NCI-H146 treated with DMSO at 0.1 percent for 48 hours (cell line): ENCODE results near the gene DCTN5.
"Not testable (repeated sequence)": the region's sequence is repeated elsewhere in the genome, so short reads cannot be mapped to it uniquely, and the experiment has no call there.

Experiments used
- DNase-seq: peaks from one replicate; lab custom pipeline; 2025; ENCODE audit not compliant: unreplicated experiment; lab: John Stamatoyannopoulos, UW

The DCTN5 gene

DNA sequence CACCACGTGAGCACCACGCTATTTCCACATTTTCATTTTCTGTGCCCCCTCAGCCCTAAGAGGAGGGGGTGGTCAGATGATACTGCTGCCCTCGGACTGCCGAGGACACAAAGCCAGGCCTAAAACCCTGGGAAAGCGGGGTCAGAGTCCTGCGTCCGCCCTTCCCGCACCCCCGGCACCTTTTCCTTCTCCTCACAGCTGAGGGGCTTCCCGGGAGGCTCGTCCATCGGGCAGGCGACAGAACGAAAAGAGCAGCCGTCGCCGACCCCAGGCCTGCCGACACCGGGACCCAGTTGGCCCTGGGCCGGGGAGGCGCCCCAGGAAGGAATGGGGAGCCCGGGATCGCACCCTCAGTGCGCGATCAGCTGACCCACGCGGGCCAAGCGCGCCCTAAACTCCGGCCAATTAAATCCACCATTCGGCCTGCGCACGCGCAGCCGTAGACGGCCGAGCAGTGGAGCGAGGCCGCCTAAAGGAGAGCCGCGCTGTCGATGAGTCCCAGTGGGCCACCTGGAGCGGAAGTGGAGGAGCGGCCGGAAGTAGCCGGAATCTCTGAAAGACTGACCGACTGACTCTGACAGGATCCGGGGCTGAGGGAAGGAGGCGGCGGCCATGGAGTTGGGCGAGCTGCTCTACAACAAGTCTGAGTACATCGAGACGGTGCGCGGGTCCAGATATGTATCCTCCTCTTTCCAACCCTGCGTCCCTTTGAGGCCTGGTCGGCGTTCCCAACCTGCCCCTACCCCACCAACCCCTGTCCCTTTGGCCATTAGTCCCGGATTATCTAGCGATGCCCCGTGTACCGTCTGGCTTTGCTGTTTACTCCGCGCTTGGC lies at the start of gene DCTN5, which contains the start of gene PALB2:
Gene DCTN5 (plus strand): TSS at position 536 of the 835 bp plus-strand sequence. CDS start 77 bp downstream, at position 613.
Gene PALB2 (minus strand): TSS at position 380 of the 835 bp plus-strand sequence. CDS start 153 bp downstream, at position 227.
- DNase-seq = peak; percentile 94

DNA sequence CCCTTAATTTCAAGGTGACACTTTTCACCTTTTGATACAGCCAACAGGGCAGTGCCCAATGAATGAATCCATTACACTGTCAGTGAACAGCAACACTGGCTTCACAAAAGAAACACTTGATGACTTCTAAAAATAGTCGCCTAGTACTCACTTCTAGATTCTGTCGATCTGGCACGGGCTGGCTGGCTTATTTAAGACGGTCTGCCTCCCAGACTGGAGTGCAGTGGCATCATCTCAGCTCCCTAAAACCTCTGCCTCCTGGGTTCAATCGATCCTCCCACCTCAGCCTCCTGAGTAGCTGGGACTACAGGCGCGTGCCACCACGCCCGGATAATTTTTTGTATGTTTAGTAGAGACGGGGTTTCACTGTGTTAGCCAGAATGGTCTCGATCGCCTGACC lies 47.1 kb upstream of the DCTN5 start:
- DNase-seq = no peak

DNA sequence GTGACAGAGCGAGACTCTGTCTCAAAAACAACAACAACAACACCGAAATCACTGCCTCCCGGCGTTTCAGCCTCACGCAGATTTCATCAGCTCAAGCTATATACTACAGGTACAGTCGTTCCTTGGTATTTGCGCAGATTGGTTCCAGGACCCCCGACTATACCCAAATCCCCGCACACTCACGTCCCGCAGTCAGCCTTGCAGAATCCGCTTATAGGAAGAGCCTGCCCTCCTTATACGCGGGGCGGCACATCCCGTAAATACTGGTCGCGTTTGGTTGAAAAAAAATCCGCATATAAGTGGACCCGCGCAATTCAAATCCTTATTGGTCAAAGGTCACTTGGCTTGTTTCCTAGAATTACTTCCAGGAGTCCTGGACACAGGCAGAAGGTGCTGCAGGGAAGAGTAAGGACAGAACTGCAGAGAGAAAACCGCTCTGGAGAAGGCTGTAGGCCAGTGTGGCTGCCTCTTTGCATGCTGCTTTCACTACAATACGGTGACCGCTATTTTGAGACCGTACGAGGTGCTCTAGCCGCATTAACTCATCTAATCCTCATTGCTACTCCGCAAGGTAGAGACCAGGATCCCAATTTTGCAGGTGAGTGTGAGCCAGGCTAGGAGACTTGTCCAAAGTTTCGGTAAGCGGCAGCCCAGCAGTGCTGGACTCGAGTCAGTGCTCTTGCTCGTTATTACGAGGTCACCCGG lies 45.9 kb upstream of the DCTN5 start:
- no peak for DNase-seq

DNA sequence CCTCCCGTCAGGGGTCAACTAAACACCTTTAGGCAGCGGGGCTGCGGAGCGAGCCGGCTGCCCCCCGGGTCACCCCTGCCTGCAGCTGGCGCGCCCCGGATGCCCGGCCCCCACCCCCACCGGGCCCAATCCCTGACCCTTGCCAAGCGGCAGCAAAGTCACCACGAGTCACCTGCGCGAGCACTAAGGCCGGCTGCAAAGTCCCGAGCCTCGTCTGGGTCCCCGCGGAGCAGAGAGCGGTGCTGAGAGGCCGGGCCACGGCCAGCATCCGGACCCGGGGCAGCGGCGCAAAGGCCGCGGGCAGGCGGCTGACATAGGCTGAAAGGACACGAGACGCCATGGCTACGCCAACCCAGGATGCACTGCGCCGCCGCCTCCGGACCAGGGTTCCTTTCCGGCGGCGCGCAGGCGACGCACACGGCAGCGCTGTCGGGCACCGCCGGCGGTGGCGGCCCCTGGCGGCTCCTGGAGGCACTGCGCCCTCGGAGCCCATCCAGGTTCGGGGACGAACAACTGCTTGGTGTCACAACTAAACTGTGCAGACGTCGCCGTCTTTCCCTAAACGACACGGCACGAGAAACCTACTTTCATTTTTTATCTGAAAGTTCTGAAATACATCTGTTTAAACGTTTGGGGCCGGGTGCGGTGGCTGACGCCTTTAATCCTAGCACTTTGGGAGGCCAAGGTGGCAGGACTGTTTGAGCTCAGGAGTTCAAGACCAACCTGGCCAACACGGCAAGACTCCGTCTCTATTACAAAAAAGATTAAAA lies 45.1 kb upstream of the DCTN5 start, which contains the start of gene NDUFAB1:
Gene NDUFAB1 (minus strand): TSS at position 366 of the 770 bp plus-strand sequence. CDS start 26 bp downstream, at position 340.
- peak; percentile 72 for DNase-seq

DNA sequence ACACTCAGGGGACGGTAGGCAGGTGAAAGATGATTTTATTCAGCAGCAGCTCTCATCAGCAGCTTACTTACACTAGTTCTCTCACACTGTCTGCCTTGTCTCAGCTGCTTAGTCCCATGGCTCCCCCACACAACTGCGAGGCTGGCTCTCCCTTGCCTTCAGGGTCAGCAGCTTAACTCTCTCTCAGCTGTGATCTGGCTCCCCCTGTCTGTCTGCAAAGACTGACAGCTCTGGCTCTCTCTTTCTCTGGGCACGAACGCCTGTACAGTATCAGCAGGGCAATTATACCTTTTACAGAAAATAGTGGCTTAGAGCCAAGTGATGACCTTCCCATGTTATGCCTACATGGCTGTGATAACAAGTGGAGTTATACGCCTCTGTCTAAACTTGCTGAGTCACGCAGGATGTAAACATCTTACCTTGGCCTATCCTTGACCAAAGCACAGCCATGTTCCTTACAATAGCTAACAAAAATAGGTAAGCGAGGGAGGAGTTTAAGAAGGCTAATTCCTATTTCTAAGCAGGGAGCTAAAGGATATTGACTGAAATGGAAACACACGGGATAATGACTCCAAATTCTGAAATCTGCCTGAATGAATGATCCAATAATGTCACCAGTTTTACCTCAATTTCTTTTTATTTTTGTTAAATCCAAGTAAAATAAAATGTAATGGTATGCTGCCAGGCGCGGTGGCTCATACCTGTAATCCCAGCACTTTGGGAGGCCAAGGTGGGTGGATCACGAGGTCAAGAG lies 44.1 kb upstream of the DCTN5 start:
- peak; percentile 40 for DNase-seq

DNA sequence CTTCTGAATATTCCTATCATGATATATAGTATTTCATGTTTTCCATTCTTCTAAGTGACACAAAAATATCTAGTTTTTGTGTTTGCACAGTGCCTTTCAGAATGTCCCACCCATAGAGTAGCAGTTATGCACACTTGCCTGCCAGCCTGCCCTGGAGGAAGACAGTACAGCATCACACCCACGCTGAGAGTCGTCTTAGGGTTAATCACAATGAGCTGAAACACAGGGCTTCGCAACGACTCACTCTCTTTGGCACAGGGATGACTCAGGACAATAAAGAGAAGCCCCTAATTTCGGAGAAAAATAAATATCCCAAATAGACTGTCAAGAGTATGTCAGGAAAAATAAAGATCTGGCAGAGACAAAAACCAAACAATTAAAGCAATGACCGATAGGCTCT lies 33.5 kb upstream of the DCTN5 start:
- DNase-seq = no peak

DNA sequence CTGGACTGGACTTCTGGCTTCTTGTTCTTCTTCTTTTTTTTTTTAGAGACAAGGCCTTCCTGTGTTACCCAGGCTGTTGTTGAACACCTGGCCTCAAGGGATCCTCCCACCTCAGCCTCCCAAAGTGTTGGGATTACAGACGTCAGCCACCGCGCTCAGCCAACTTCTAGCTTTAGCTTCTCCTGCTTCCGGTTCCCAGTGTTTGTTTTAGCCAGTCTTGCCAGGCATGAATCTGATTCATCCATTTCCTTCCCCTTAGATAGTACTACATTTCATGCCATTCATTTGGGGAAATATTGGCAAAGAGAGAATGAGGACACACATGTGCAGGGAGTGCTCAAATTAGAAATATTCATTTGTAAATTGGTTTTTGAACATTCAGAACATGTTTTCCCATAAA lies 33.1 kb upstream of the DCTN5 start:
- no peak for DNase-seq

DNA sequence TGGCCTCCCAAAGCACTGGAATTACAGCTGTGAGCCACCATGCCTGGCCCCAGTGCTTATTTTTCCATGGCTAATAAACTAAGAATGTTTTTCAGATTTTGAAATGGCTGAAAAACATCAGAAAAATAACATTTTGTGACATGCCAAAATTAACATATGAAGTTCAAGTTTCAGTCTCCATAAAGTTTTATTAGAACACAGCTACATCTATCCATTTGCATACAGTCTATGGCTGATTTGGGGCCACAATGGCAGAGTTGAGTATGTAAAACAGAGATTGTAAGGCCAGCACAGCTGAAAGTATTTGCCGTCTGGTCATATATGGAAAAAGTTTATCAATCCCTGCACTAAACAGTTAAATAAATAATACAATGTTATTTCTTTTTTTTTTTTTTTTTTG lies 31.3 kb upstream of the DCTN5 start:
- no peak for DNase-seq

DNA sequence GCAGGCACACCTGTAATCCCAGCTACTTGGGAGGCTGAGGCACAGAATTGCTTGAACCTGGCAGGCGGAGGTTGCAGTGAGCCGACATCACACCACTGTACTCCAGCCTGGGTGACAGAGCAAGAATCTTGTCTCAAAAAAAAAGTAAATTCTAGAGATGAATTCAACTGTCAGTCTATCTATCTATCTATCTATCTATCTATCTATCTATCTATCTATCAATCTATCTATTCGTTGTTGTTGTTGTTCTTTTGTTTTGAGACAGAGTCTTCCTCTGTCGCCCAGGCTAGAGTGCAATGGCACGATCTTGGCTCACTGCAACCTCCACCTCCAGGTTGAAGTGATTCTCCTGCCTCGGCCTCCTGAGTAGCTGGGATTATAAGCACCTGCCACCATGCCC lies 30.4 kb upstream of the DCTN5 start:
- not testable (repeated sequence) for DNase-seq

DNA sequence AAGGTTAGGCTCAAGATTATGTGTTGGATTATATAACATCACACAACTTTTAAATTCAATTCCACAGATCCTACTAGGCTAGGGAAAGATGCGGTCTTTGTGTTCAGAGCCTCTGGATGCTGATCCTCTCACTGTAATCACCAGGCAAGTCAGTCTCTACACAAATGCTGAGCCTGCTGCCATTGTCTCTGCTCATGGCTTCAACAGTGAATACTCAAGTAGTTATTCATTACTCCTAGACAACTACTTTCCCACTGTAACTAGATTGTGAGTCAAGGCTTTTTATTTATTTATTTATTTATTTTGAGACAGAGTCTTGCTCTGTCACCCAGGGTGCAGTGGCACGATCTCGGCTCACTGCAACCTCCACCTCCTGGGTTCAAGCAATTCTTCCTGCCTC lies 29.3 kb upstream of the DCTN5 start:
- no peak for DNase-seq

DNA sequence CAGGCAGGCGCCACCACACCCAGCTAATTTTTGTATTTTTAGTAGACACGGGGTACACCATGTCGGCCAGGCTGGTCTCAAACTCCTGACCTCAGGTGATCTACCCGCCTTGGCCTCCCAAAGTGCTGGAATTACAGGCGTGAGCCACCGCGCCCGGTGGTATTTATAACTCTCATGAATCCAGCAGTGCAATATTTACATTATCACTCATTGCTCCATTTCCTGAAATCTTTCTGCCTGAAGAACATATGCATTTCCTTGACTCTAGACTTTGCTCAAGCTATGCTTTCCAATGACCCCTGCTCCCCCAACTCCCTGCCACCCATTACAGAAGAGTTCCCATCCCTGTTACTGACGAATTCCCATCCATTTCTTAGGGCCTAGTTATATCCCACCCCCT lies 25.5 kb upstream of the DCTN5 start:
- DNase-seq = no peak

DNA sequence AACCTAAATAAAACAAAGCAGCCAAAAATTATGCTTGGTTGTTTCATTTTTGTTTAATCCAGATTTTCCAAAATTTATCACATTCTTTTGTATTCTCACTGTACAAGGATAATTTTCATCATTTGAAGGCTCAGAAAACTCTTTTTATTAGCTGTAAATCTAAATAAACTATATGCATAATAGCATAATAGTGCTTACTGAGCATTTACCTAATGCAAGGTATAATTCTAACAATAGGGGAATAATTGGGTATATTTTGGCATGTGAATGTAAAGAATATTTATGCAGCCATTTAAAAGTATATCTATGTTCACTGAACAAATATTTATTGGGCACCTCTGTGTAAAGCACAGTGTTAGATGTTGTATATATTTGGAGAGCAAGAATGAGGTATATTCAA lies 17.2 kb upstream of the DCTN5 start:
- DNase-seq = no peak

DNA sequence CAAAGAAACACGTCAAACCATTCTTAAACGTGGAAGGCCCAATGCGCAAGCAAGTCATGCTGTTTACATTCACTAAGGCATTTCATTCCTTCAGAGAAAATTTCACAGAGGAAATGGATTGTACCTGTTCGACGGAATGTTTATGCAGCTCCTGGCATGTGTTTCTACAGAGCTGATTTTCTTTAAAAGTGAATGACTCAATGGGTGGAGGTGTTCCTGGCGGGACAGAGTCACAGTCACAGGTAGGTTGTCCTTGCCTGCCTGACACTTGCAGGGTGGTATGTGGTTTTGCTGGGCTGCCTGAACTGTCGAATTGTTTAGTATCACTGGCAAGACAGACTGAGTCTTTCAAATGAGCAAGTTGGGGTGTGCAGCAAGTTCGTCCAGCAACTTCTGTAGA lies 11.8 kb upstream of the DCTN5 start:
- no peak for DNase-seq

DNA sequence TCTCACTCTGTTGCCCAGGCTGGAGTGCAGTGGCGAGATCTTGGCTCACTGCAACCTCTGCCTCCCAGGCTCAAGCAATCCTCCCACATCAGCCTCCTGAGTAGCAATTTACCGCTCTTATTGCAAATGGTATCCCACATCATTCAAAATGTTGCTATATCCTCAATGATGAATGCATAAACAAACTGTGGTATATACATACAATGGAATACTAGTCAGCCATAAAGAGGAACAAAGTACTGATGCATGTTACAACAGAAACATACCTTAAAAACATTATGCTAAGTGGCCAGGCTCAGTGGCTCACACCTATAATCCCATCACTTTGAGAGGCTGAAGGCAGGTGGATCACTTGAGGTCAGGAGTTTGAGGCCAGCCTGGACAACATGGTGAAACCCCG lies 9.4 kb upstream of the DCTN5 start:
- DNase-seq = not testable (repeated sequence)

DNA sequence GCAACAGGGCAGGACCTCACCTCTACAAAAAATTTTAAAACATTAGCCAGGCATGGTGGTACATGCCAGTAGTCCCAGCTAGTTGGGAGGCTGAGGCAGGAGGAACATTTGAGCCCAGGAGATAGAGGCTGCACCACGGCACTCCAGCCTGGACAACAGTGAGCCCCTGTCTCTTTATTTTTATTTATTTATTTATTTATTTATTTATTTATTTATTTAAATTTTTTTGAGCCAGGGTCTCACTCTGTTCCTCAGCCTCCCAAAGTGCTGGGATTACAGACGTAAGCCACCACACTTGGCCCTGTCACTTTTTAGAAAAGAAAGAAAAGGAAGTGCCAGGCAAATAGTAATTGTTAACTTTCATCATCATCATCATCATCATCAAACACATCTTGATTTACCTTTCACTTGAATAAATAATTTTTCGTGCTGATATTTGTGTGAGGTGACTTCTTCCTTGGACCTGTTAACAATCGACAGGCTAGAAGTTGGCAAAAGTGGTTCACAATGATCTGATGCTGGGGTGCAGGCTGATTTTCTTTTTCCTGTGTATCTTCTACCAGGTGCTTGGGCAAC lies 6.7 kb upstream of the DCTN5 start:
- DNase-seq = no peak

DNA sequence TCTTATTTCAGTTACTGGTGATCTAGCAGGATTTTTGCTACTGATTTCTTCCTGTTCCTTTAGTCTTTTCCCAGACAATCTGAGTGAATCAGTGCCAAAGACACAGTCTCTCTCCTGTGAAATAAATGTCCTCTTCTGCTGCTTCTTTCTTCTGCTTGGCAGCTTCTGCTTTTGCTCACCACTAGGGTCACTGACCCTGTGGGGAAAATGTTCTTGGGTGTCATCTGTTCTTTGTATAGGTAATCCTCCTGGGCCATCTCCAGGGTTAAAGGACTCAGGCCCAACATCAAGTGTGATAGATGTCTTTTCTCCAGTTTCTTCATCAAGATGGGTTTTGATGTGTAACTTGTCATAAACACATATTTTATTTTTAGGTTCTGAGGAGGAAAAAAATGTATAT lies 5.3 kb upstream of the DCTN5 start:
- no peak for DNase-seq

DNA sequence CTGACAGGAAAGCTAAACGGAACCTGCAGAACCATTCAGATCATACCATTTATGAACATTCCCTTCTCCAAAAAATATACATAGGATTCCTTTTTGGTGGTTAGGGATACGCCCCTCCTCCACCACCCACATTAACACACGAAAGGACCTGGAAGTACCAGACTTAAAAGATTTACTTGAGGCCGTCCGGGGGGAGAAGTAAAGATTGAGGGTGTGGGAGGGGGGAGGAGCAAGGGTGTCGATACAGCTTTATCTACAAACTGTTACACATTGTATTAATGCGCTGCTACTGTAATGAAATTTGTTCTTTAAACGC lies 693 bp upstream of the DCTN5 start:
- DNase-seq = no peak

DNA sequence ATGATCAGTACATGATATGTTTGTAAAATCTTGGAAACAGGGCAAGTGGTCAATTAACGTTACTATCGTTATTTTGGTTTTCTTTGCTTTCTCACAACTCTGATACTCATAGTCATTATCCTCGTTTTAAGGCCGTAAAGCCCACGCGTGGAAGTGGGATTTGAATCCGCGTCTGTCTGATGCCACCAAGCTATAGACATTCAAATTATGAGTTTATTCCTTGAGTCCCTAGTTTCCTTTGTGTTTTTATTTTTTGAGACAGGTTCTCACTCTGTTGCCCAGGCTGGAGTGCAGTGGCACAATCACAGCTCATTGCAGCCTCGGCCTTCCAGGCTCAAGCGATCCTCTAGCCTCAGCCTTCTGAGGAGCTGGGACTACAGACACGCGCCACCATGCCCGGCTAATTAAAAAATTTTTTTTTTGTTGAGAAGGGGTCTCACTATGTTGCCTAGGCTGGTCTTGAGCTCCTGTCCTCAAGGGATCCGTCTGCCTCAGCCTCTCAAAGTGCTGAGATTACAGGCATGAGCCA lies 1.0 kb downstream of the DCTN5 start:
- no peak for DNase-seq

DNA sequence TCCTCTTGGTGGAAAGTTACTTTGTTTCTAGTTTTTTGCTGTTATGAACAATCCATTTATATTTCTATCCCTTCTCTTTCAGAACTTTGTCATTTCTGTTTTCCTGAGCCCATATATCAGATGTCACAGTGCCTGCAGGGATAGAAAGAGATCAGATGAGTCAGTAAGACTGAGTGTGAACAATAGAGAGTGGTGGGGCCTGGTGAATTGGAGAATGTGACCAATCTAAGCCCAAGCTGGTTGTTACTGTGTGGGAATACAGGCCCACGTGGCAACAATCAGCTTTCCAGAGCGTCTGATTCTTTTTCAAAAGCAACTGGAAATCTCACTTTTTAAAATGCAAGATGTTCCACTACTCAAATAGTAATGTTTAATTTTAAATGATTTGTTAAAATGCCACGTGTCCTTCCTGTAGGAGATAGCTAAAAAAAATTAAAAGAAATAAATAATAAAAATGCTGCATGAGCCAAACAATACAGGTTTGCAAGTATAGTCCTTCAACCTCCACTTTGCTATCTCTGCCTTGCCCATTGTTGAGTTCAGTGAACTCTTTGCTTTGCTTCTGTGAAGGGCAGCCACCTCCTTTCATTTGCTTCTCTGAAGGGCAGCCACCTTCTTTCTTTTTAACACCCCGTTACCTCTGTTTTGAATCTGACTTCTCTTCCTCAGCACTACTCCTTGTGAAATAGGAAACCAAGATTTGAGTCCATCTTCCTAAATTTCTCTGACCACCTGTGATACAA lies 9.6 kb downstream of the DCTN5 start:
- DNase-seq = no peak
